ENCODE data around the gene SLC22A31.
"Not testable (repeated sequence)": the region's sequence is repeated elsewhere in the genome, so short reads cannot be mapped to it uniquely, and the experiment has no call there.

The SLC22A31 gene

GRCh38 chr16:89189358-89190025 is 10.8 kb downstream of the SLC22A31 start (continued):
- TF ChIP-seq RARB (CRISPR knock-in tag; IDR thresholded peaks at IDR 0.05) (no peak), ZFP3 (CRISPR knock-in tag; IDR thresholded peaks at IDR 0.05) (no peak)

GRCh38 chr16:89188471-89189357 is 11.6 kb downstream of the SLC22A31 start:
- not testable (repeated sequence) for ATAC-seq

- ATAC-seq, result peak; percentile 9; the same call in 2 of the 3 replicates
- TF ChIP-seq ZC3H10 (CRISPR knock-in tag; IDR thresholded peaks at IDR 0.05) (no peak), CREB5 (CRISPR knock-in tag; IDR thresholded peaks at IDR 0.05; ENCODE audit: low read depth) (no peak), TOX (CRISPR knock-in tag; IDR thresholded peaks at IDR 0.05; ENCODE audit: borderline replicate concordance) (no peak), BACH2 (CRISPR knock-in tag; IDR thresholded peaks at IDR 0.05; ENCODE audit: borderline replicate concordance) (no peak), PATZ1 (CRISPR knock-in tag; IDR thresholded peaks at IDR 0.05; ENCODE audit: borderline replicate concordance) (no peak), OSR1 (CRISPR knock-in tag; IDR thresholded peaks at IDR 0.05) (no peak), CSRNP3 (CRISPR knock-in tag; IDR thresholded peaks at IDR 0.05) (no peak), GLIS3 (CRISPR knock-in tag; IDR thresholded peaks at IDR 0.05) (no peak), ZNF8 (CRISPR knock-in tag; IDR thresholded peaks at IDR 0.05) (no peak), SNAI2 (CRISPR knock-in tag; IDR thresholded peaks at IDR 0.05) (no peak), CSDC2 (CRISPR knock-in tag; IDR thresholded peaks at IDR 0.05) (no peak), ZFP30 (CRISPR knock-in tag; IDR thresholded peaks at IDR 0.05) (no peak), ISL1 (CRISPR knock-in tag; IDR thresholded peaks at IDR 0.05) (no peak), ESRRG (CRISPR knock-in tag; IDR thresholded peaks at IDR 0.05) (no peak), ARNTL (CRISPR knock-in tag; IDR thresholded peaks at IDR 0.05; ENCODE audit: borderline replicate concordance, low read depth) (no peak), ZNF70 (CRISPR knock-in tag; IDR thresholded peaks at IDR 0.05) (no peak), TSHZ2 (CRISPR knock-in tag; IDR thresholded peaks at IDR 0.05) (no peak), ZFP3 (CRISPR knock-in tag; IDR thresholded peaks at IDR 0.05) (no peak)
Observed at GRCh38 chr16:89187770-89188392, 12.5 kb downstream of the SLC22A31 start.
